NCI-H146 treated with DMSO at 0.1 percent for 48 hours (cell line): ENCODE results near the gene RHOF.
"Not testable (repeated sequence)": the region's sequence is repeated elsewhere in the genome, so short reads cannot be mapped to it uniquely, and the experiment has no call there.

ENCODE experiments used
- DNase-seq: peaks from one replicate; lab custom pipeline; 2025; ENCODE audit not compliant: unreplicated experiment; lab: John Stamatoyannopoulos, UW

The RHOF gene

GRCh38 chr12:121750507-121750955 is 43.0 kb downstream of the RHOF start:
- no peak for DNase-seq

GRCh38 chr12:121749267-121749666 is 44.2 kb downstream of the RHOF start:
- DNase-seq, result no peak

GRCh38 chr12:121748571-121749265 is 44.8 kb downstream of the RHOF start:
- no peak for DNase-seq

GRCh38 chr12:121748218-121748570 is 45.3 kb downstream of the RHOF start:
- no peak for DNase-seq

GRCh38 chr12:121745545-121745944 is 47.9 kb downstream of the RHOF start:
- DNase-seq, result not testable (repeated sequence)

- DNase-seq, result no peak
These were observed 51.7 kb downstream of the RHOF start for GRCh38 chr12:121741743-121742142.

GRCh38 chr12:121740847-121741246 is 52.6 kb downstream of the RHOF start:
- DNase-seq, result no peak

- DNase-seq, result no peak
These were observed 55.1 kb downstream of the RHOF start for GRCh38 chr12:121738340-121738858.

GRCh38 chr12:121733849-121734248 is 59.6 kb downstream of the RHOF start:
- DNase-seq, result no peak

- DNase-seq, result no peak
These were observed 62.0 kb downstream of the RHOF start for GRCh38 chr12:121731473-121731872.

GRCh38 chr12:121729021-121729420 is 64.5 kb downstream of the RHOF start:
- no peak for DNase-seq
